ENCODE results near the gene PDCD10. TPM values are rescaled to one million over a fixed set of nuclear protein-coding genes. Genes with fewer than 3 reads are reported as not detected.

Gene PDCD10
- total RNA-seq, 1 donor from 2014 or later: 101 TPM

DNA sequence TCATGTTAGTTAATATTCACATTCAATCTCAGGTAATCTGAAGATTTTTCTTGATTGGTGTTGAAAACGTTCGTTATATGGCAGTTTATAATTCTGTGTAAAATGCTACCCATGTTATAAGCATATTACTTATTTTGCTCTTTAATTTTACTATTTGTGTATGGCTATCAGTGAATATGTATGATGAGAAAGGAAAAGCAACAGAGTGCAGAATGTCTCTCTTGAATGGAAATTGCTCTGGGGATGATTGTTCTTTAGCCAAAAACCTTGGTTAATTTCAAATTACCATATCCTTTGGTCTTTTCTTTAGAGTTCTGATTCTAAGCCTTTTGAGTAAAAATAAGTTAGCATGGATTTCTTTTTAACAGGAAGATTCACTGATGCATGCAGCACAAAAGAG is 3.3 kb upstream of the PDCD10 start:
- TF ChIP-seq, protein P1, sequence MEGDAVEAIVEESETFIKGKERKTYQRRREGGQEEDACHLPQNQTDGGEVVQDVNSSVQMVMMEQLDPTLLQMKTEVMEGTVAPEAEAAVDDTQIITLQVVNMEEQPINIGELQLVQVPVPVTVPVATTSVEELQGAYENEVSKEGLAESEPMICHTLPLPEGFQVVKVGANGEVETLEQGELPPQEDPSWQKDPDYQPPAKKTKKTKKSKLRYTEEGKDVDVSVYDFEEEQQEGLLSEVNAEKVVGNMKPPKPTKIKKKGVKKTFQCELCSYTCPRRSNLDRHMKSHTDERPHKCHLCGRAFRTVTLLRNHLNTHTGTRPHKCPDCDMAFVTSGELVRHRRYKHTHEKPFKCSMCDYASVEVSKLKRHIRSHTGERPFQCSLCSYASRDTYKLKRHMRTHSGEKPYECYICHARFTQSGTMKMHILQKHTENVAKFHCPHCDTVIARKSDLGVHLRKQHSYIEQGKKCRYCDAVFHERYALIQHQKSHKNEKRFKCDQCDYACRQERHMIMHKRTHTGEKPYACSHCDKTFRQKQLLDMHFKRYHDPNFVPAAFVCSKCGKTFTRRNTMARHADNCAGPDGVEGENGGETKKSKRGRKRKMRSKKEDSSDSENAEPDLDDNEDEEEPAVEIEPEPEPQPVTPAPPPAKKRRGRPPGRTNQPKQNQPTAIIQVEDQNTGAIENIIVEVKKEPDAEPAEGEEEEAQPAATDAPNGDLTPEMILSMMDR (IDR thresholded peaks at IDR 0.05; ENCODE audit: insufficient read depth, low read length, poor library complexity, severe bottlenecking): no peak
- Histone ChIP-seq H3K27me3 (ENCODE audit: control insufficient read depth, insufficient read depth, low read length) (no peaks in the 10 kb centered on the region), H3K4me3 (ENCODE audit: low read depth, low read length) (no peak overlapping the region), H3K36me3 (ENCODE audit: control insufficient read depth, insufficient read depth, low read length) (no peaks in the 10 kb centered on the region)
- DNase-seq (ENCODE audit: low read depth): no peak

DNA sequence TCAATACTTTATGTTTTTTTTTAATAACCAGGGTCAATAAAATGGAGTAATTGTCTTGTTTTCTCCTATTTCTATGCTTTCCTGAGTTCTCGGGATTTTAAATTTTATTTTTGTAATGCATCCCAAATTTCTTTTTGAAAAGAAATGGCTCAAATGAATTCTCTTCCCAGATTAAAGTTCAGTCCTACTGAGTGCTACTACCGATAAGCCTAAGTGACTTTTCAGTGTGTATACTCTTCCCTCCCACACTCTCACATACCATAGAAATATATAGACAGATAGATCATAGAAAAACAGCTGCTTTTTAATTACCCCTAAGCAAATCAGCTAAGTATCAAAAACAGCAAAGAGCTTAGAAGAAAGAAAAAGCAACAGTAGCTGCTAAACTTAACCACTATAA is 2.3 kb upstream of the PDCD10 start:
- H3K36me3 ChIP-seq (ENCODE audit: control insufficient read depth, insufficient read depth, low read length): no peaks in the 10 kb centered on the region
- H3K27me3 ChIP-seq (ENCODE audit: control insufficient read depth, insufficient read depth, low read length): no peaks in the 10 kb centered on the region
- TF ChIP-seq, protein P1 (IDR thresholded peaks at IDR 0.05; ENCODE audit: insufficient read depth, low read length, poor library complexity, severe bottlenecking): no peak
- no peak for DNase-seq (ENCODE audit: low read depth)
- no peak overlapping the region for H3K4me3 ChIP-seq (ENCODE audit: low read depth, low read length)

DNA sequence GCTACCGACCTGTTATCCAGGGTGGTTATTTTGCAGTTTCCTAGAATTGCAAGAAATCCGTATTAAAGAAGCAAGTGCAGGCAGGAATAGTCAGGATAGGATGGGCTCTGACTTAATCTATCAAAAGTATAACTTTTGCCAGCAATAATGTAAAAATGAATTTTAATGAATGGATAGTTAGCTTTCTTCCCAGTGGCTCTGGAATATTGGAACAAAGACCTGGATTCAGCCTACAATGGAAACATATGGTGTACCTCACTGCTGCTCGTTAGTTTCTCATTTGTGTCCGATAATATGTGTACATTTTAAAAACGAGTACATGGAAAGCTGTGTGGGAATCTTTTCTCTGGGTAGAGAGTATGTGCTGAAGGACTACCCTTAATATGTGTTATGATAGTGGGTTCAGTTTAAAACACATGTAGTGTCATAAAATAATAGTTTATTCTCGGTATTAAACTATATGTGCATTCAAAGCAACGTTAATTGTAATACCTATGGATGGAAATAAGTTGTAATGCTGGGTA is 1.6 kb upstream of the PDCD10 start:
- DNase-seq (ENCODE audit: low read depth): no peak
- TF ChIP-seq, protein P1 (IDR thresholded peaks at IDR 0.05; ENCODE audit: insufficient read depth, low read length, poor library complexity, severe bottlenecking): no peak
- peak overlapping the region; percentile 61 for H3K4me3 ChIP-seq (ENCODE audit: low read depth, low read length)
- no peaks in the 10 kb centered on the region for H3K27me3 ChIP-seq (ENCODE audit: control insufficient read depth, insufficient read depth, low read length)
- H3K36me3 ChIP-seq (ENCODE audit: control insufficient read depth, insufficient read depth, low read length): no peaks in the 10 kb centered on the region

DNA sequence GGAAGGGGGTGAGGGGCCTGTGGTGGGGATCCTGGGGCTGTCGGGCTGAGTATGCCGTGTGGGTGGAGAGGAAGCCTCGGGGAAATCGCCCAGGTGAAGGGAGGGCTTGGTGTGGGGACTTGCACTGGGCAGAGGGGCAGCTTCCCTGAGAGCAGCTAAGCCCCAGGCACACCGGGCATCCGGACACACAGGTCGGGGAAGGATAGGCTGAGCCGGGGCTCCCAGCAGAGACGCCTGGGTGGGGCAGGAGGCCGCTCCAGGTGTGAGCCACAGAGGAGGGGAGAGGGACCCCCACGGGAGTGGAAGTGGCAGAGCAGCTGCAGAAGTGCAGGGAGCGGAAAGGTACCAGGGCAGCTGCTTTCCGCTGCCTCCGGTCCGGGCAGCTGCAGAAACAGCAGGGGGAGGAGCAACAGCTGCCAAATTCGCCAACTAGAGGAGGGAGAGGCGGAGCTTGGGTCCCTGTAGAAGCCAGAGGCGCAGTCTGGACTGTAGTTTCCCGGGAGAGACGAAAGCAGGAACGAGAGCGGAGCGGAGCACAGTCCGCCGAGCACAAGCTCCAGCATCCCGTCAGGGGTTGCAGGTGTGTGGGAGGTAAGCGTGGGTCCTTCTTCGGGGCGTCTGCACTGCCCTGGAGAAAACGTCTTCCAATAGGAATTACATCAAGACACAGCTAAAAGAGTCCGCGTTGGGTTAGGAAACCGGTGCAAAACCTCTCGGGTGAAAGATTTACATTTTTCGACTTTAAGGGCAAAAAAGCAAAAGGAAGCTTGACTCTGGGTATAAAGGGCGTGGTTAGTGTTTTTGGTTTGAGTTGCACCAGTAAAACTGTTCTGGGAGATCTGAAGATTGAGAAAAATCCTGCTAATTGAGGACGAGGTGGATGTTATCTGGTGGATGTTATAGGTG is 794 bp upstream of the PDCD10 start, which contains the start of gene SERPINI1:
TSS of gene SERPINI1 (plus strand) at position 489 of the 906 bp plus-strand sequence. CDS start 53,408 bp downstream, outside the sequence.
- H3K36me3 ChIP-seq (ENCODE audit: control insufficient read depth, insufficient read depth, low read length): no peaks in the 10 kb centered on the region

DNA sequence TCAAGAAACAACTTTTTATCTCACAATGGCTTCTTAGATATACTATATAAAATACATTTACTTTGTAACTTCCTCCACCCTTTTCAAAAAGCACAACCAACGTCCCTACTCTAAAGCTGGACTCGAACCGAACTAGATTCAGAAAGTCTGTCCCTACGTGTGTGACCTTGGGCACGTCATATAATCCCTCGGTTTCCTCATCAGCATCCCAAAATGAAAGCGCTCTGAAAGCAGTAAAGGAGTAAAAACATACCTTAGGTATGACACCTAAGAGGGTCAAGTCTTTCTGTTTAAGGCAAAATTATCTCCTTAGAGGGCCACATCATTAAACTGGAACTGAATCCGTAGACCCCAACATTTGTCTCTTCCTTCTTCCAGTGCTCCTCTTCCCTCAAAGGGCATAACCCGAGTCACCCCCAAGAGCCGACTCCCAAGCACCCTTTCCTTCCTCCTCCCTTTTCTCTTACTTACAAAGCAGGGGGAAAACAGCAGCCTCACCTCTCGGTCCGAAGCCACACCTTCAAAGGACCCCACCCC is 663 bp downstream of the PDCD10 start:
- Histone ChIP-seq H3K4me3 (ENCODE audit: low read depth, low read length) (peak overlapping the region; percentile 61), H3K27me3 (ENCODE audit: control insufficient read depth, insufficient read depth, low read length) (no peaks in the 10 kb centered on the region), H3K36me3 (ENCODE audit: control insufficient read depth, insufficient read depth, low read length) (no peaks in the 10 kb centered on the region)
- TF ChIP-seq, protein P1 (IDR thresholded peaks at IDR 0.05; ENCODE audit: insufficient read depth, low read length, poor library complexity, severe bottlenecking): no peak
- DNase-seq (ENCODE audit: low read depth): no peak

More for the DNA sequence above, 794 bp upstream of the PDCD10 start, which contains the start of gene SERPINI1:
- Histone ChIP-seq H3K4me3 (ENCODE audit: low read depth, low read length) (peak within 1 kb of the TSS; percentile 61), H3K27me3 (ENCODE audit: control insufficient read depth, insufficient read depth, low read length) (no peaks in the 10 kb centered on the region)
- TF ChIP-seq, protein P1 (IDR thresholded peaks at IDR 0.05; ENCODE audit: insufficient read depth, low read length, poor library complexity, severe bottlenecking): no peak
- DNase-seq (ENCODE audit: low read depth): peak; percentile 87
